SK-MEL-5 (cell line): ENCODE measurements around the gene GNA12. TPM values are rescaled to one million over a fixed set of nuclear protein-coding genes. Genes with fewer than 3 reads are reported as not detected.
"Not testable (repeated sequence)": the region's sequence is repeated elsewhere in the genome, so short reads cannot be mapped to it uniquely, and the experiment has no call there.

ENCODE experiments used
- DNase-seq: peaks from one replicate; pipeline ENCODE4 v3.0.0-alpha.2; 2016; ENCODE audit warnings: low read depth, low spot score
- in situ Hi-C: cut with HindIII; loops from 2 replicates; pipeline ENCODE4 v1.10.0; 2016; ENCODE audit warnings: low sequenced_read_pairs, high pct_unique_total_duplicates, low pct_unique_long_range_greater_than_20kb
- total RNA-seq: library from RNA; depleted of rRNA; stranded (reverse); fragments of >200 nt; shearing (Covaris generic); gene quantifications from 2 replicates; pipeline ENCODE4 v1.2.3, GENCODE V29; 2014

GNA12 gene
- total RNA-seq, 1 experiment from 2014 or later = 10.2 TPM

DNA sequence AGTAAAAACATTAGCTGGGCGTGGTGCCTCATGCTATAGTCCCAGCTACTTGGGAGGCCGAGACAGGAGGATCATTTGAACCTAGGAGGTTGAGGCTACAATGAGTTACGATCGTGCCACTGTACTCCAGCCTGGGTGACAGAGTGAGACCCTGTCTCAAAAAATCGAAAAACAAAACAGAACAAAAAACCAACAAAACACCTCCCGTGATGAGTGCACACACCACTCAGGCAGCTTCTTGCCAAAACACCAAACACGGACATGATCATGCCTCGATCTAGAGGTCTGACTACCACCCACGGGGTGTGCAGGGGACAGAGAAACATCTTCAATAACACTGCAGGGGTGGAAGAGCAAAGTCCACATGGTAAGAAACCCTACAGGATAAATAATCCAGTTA is 111.7 kb downstream of the GNA12 start:
- no peak for DNase-seq
- in situ Hi-C loops = no loop called here

DNA sequence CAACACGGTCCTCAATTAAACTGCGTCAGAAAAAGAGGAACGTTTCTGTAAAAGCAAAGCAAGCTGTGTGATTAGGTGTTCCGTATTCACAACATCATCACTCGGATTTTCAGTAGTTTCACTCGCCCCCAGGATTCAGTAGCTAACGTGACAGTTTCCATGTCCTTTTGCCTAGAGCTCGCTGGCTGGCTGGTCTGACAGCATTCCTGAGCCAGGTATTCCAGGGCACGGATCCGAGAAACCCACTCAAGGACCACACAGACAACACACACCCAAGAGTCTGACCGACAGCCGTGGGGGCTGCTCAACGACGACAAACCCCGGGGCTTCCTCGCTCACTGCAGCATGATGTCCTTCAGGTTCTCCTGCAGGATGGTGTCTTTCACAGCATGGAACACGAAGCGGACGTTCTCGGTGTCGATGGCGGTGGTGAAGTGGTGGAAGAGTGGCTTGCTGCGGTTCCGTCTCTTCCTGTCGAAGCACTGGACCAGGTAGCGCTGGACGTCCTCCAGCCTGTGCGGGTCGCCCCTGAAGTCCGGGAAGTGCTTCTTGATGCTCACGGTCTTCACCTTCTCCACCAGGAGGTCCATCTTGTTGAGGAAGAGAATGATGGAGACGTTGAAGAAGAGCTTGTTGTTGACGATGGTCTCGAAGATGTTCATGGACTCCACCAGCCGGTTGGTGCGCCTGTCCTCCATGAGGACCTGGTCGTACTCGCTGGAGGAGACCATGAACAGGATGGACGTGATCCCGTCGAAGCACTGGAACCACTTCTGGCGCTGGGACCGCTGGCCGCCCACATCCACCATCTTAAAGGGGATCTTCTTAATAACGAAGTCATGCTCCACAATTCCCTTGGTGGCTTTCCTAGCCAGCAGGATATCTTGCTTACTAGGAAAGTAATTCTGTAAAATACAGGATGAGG is 113.0 kb downstream of the GNA12 start:
- DNase-seq = no peak
- in situ Hi-C loops = no loop called here

DNA sequence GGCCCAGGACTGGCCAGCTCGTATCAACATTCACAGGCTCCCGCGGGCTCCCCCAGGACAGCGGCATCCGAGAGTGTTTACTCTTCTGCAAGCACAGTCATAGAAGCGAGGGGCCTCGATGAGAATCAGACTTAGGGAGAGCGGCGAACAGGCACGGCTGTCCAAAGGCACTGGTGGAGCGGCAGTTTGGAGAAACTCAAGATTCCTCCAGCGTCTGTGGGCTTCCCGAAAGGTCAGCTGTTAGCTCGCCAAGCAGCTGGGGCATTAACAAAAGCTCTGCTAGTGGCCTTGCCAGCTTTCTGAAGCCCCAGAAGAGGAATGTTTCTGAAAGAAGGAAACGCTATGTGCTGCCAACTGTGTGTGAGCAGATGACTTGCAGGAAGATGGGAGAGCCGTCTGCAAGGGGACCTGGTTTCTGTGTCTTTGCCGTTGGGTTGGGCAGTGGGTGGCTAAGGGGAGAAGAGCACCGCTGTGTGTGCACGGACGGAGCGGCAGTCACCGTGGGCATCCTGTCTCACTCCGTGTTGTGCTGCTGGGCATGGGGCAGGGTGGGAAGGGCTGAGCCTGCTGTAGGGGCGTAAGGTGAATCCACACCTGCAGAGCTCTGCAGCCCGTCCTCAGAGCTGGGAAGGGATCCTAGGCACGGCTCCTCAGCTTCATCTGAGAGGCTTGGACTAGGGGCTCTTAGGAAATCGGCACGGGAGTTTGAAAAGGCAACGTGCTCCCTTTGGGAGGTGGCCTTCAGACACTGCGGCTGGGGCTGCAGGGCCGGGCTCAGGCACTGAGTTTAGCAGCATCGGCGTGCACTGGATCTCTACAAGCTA is 114.0 kb downstream of the GNA12 start:
- DNase-seq = no peak
- in situ Hi-C loops = no loop called here

DNA sequence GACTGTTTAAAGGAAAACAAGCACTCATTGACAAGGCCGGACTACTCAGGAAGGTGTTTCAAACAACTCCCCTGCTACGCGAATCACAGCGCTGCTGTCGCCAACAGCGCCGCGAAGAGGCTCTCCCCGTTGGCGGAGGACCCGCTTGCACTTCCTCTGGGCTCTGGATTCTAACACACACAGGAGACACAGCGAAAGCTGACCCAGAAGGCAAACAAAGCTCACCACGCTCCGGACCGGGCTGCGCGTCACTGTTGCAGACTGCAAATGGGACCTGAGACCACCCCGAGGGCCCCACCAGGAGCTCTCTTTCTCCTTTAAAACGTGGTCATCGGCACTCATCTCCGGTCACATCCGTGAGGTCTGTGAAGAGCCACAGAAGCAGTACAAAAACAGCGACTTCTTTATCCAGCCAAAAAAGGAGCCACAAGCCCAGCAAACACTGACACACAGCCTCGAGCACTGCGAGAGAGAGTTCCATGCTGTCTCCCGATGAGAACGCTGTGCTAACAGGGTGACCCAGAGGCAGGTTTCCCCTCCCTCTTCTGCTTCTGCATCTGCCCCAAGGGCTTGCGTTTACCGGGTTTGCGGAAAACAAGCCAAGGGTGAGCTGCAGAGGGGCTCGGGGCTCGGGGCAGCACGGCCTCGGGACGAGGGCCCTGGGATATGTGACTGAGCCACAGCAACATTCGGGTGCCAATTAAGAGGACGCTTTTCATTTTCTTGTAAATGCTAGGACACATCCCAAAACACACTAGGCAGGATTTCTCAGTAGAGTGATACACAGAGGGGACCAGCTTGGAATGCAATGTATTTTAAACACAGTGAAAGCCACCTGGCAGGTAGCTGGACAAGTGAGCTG is 114.8 kb downstream of the GNA12 start:
- no peak for DNase-seq
- in situ Hi-C loops = no loop called here

DNA sequence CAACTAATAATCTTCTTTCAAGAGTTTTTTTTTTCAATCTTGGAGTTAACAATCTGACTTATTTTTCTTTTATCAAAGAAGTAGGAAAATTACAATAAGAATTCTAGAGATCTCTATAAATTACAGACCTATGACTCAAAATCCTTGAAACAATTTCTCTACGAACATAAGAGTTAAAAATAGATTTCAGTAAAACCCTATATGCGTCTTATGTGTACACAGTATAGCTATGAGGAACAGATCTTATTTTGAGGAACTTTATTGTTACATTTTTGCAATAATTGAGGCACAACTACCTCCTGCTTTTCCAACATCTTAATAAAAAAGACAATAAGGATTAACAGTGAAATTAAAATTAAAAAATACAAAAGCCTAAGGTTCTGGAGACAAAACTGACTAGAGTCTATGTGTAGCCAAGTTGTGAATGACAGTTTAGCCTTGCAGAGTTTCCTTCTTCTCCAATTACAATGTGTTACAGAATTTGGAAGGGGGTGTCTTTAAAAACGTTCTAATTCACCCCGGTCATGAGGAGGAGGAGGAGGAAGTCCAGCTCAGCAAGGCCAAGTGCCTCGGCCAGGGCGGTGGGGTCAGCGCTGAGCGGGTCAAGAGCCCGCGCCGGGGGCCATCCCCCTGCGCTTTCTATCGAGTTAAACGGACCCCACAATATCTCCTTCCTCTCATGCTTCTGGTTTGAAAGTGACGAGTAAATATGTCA is 115.6 kb downstream of the GNA12 start:
- no peak for DNase-seq
- in situ Hi-C loops = no loop called here

DNA sequence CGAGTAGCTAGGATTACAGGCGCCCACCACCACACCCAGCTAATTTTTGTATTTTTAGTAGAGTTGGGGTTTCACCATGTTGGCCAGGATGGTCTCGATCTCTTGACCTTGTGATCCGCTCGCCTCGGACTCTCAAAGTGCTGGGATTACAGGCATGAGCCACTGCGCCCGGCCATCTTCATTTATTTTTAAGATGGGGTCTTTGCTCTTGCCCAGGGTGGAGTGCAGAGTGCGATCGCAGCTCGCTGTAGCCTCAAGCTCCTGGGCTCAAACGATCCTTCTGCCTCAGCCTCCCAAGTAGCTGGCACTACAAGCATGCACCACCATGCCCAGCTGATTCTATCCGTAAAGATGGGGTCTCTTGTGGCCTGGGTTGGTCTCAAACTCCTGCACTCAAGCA is 116.9 kb downstream of the GNA12 start:
- DNase-seq, in situ Hi-C loops: not testable (repeated sequence)

DNA sequence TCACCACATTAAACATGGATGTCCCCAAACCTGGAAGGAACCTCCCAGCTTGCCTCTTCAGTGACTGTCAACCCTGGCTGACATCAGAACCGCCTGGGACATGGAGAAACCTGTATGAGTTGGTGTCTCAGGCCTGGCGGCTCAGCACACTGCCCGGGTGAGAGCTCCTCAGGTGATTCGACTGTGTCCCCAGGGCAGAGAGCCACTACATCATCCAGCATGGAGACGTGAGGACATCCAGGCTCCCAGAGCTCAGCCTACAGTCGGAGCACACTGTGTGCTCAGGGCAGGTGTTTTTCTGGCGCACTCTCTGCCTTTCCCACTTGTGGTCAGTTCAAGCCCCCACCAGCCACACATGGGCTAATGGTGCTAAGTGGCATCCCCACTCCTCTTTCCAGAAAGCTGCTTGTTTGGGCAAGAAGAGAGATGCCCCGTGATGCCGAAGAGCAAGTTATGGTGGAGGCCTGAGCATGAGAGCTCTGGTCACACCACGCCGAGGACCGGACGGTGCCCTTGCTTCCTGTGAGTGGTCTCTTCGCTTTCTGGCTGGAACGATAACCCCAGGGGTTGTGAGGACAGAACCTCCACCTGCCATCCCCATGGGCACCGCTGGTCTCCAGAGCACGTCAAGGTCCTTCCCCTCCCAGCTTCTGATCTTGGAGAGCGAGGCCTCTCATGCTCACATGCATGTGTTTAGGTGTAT is 117.6 kb downstream of the GNA12 start:
- DNase-seq = no peak
- in situ Hi-C loops = no loop called here

DNA sequence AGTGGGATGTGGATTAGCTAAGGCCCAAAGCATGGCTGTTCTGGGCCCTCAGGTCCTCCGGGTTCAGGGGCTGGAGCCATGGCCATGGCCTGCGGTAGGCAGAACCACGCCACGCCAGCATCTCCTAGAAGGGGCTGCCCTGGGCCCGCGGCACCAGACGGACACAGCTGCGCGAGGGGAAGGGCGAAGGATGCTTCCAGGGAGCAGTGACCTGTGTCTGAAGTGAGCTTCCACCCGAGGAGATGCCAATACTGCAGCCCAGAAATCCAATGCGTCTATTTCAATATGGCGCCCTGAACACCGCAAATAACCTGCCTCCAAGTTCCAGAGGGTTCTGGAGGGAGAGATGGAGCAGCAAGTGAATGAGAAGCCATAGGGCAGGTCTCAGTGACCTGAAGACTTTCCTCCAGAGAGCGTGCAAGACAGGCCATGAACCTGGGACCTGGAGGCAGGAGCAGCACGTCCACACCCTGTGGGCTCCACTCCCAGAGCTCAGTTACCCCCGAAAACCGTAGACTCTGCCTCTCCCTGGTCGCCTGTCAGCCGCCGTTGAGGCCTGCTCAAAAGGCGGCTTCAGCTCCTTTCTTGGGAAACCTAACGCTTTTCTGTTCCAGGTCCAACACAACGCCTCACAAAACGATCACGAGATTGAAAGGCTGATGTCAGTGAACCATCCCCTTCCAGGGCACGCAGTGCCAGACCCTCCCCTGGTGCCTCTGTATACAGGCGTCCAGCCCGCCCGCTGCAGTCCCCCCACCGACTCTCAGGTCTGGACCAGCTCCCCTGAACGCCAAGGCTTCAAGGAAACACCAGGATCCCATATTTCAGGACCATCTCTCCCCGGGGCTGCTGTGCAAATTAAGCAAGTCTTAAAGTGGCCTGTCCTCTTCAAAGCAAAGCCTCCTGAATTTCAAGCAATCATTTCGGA is 118.7 kb downstream of the GNA12 start:
- in situ Hi-C loops = no loop called here
- DNase-seq = no peak

DNA sequence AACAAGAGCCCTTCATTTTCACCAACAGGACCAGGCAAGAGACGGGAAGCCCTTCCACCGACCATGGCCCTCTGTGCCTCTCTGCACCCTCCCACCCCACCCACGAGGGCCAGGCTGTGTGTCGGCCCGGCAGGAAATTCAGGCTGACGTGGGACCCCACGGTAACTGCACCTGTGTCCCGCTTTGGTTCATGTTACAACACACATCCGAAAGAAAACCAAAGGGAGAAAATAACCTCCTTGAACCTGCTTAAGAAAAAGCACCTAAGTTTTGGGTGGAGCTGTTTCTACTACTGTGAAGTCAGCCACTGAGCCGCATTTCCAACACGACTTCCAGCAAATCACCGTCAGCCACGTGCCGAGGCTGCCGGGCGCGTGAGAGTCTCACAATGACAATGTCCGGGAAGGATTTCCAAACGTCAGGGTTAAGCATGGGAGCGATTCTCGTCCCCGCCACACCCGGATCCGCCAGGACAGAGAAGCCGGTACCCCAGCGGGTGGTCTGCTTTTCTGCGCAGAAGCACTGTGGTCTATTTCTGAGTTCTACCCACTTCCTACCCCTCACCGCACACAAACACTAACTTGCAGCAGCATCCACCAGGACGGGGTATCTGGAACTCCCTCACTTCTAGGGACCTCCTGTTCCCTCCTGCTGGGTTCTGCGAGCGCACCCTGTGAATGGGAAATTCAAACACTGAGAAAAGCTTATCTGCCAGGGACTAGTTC is 119.5 kb downstream of the GNA12 start:
- no peak for DNase-seq
- in situ Hi-C loops = no loop called here

DNA sequence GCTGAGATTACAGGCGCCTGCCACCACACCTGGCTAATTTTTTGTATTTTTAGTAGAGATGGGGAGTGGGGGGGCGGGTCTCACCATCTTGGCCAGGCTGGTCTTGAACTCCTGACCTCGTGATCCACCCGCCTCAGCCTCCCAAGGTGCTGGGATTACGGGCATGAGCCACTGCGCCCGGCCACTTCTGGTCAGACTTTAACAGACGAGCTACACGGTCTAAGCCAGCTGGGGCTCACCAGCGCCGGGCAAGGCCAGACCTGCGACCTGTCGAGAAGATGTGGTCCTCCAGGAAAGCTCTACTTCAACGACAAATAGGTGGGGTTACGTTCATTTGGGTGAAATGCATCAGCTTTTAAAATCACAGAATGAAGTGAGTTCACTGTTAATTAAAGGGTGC is 120.1 kb downstream of the GNA12 start:
- in situ Hi-C loops, DNase-seq: not testable (repeated sequence)

DNA sequence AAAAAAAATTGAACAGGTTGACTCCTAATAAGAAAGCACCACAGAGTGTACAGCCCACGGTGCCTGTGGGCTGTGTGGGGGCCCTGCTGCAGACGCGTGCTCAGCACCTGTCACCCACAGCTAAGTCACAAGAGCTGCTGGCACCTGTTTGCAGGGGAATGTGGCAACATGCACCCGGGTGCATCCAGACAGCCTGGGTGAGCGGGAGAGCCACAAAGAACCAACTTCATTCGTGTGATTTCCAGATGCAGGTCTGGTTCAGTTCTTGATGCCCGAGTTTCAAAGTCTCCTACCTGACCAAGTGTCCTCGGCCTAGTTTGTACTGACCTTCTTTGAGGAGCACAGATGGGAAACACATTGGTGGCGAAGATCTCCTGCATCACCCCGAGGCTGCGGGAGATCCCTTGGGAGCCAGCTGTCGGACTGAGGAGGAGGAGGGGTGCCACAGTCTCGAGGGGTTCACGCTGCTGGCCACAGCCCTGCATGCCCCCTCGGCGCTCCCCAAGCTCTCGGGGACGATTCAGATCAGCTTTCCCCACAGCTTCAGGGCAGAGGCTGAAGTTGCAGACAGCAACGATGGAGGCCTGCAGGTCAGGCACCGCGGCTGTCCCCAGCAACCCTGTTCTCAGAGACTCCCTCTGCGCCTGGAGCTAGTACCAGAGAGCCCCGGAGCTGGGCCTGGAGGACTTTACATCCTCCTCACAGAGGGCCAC is 120.8 kb downstream of the GNA12 start:
- in situ Hi-C loops = no loop called here
- DNase-seq = no peak

DNA sequence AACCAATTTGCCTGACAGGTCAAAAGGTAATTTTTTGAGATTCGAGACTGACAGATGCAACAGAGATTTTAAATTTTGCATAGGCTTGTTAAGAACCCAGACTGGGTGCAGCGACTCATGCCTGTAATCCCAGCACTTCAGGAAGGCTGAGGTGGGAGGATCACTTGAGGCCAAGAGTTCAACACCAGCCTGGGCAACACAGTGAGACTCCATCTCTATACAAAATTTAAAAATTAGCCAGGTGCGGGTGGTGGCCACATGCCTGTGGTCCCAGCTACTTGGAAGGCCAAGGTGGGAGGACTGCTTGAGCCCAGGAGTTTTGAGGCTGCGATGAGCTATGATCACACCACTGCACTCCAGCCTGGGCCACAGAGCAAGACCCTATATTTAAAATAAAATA is 121.5 kb downstream of the GNA12 start:
- in situ Hi-C loops = no loop called here
- DNase-seq = no peak

DNA sequence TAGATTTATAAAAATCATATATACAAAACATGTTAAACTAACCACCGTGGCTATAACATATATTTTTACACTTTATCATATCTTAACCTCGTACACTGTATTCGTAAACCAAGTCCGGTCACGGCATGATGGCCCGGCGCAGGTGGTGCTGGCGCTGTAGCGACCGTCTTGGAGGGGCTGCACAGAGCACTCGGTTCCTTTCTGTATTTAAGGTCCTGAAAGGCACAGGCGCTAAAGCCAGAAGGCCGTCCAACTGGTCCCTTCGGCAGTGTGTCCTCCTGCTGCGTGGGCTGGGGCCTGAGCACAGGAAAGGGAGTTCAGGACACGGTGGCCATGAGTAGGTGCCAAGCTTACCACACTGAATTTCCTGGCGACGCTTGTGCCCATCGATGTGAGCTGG is 122.3 kb downstream of the GNA12 start:
- no peak for DNase-seq
- in situ Hi-C loops = no loop called here

DNA sequence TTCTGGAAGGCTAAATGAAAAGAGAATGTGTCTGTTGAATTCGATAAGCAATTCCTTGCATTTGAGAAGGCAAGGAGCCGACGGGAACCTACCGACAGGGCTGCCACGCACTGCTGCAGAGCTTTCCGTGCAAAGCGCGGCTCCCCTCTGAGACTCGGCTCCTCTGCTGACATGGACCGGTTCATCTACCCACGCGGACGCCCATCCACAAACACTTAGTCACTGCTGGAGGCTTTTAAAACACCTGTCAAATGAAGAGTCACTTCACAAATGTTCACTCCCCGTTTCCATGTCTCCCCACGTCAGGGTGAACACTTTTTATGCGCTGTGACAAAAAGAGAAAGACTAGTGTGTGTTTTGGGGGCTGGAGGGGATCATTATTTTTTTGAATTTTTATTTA is 124.1 kb downstream of the GNA12 start:
- no peak for DNase-seq
- in situ Hi-C loops = no loop called here

DNA sequence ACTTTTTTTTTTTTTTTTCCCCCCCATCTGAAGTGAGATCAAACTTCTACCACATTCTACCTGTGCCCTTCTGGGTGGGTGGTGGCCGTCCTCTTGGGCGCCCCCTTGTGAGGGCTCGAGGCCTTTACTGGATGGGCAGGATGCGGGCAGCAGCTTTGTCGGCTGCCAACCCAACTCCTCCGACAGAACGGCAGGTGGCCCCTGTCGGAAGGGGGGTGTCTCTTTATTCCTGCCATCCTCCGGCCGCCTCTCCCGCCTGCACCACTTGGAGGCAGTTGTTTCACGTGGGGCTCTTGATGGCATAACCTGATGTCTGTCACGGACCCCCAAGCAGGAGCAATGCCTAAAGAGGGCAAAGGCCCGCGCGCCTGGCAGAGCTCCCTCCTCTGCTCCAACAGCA is 125.1 kb downstream of the GNA12 start:
- DNase-seq = peak; percentile 52
- in situ Hi-C loops = no loop called here
